HepG2 (cell line): ENCODE measurements around the gene FOSB. TPM values are rescaled to one million over a fixed set of nuclear protein-coding genes. Genes with fewer than 3 reads are reported as not detected.

Source experiments
- ATAC-seq: fragments of 200-7000 bp; cut with Tn5 transposase; 3 replicates; pipeline ENCODE4 v1.9.1; 2020; ENCODE audit warnings: mild to moderate bottlenecking, moderate library complexity
- BruUV-seq: library from RNA; stranded (reverse); fragments of 400-500 nt; replicated peaks from 2 replicates; lab custom pipeline; 2021; lab: Mats Ljungman, UMichigan
- CTCF ChIA-PET: fragments of 300-600 bp; formaldehyde crosslinking; extraction: SDS; loops from one replicate; lab custom pipeline; 2021; ENCODE audit warnings: low total read pairs, inconsistent platforms, low intra/inter-chr PET ratio; lab: Yijun Ruan, JAX
- POLR2A ChIA-PET: fragments of 350-600 bp; sonication (Branson Sonifier 250); formaldehyde crosslinking; loops from one replicate; lab custom pipeline; 2020; ENCODE audit warnings: antibody characterized with exemption, inconsistent platforms; lab: Yijun Ruan, JAX
- DNase-seq: peaks from one replicate; pipeline ENCODE4 v3.0.0-alpha.2; 2015; ENCODE audit warnings: low spot score
- FAIRE-seq: peaks from 3 replicates; lab custom pipeline; 2011; peaks lifted over from hg19 to GRCh38; lab: Jason Lieb, UNC
- H2AFZ ChIP-seq: one replicate; pipeline ENCODE4 v1.6.1; 2011; ENCODE audit warnings: low read length, inconsistent platforms
- H3K27ac ChIP-seq: fragments of 300-600 bp; 3 replicates; pipeline ENCODE4 v1.8.0; 2011; ENCODE audit warnings: mixed run types, mild to moderate bottlenecking, mixed read lengths, low read length, inconsistent platforms; ENCODE audit not compliant: insufficient read depth; ENCODE audit errors: extremely low read length
- H3K27me3 ChIP-seq, 2 experiments: fragments of 200-600 bp in 1 of 2; 2 replicates in 1 of 2; 3 replicates in 1 of 2; pipeline versions ENCODE4 v1.6.0 to v1.8.0; 2011; ENCODE audit warnings: low read length in 2 of 2, mild to moderate bottlenecking in 2 of 2, moderate library complexity in 2 of 2, inconsistent platforms in 1 of 2; ENCODE audit not compliant: insufficient read depth in 2 of 2, control insufficient read depth in 1 of 2
- H3K36me3 ChIP-seq, 2 experiments: fragments of 200-600 bp in 1 of 2; replicated peaks in 1 of 2; 2 replicates in 1 of 2; 3 replicates in 1 of 2; pipeline versions ENCODE4 v1.5.1 to v1.8.0; 2011; ENCODE audit warnings: low read length in 2 of 2, inconsistent platforms in 1 of 2; ENCODE audit not compliant: insufficient read depth in 2 of 2, control insufficient read depth in 1 of 2
- H3K4me1 ChIP-seq: 2 replicates; pipeline ENCODE4 v1.5.1; 2012; ENCODE audit warnings: low read length, inconsistent platforms; ENCODE audit not compliant: insufficient read depth
- H3K4me2 ChIP-seq: 2 replicates; pipeline ENCODE4 v1.6.0; 2011; ENCODE audit warnings: low read depth, low read length, inconsistent platforms
- H3K4me3 ChIP-seq, 3 experiments: fragments of 200-600 bp in 1 of 3; sonication (generic), shearing (Covaris generic) in 1 of 3; replicated peaks in 1 of 3; 2 replicates each; pipeline ENCODE4 v1.5.1; 2011 to 2016; ENCODE audit warnings: low read length in 3 of 3, inconsistent platforms in 2 of 3, low read depth in 2 of 3, mild to moderate bottlenecking in 2 of 3, control low read depth in 1 of 3, mixed read lengths in 1 of 3; ENCODE audit not compliant: insufficient read depth in 1 of 3
- H3K79me2 ChIP-seq: one replicate; pipeline ENCODE4 v1.6.1; 2011; ENCODE audit warnings: low read length, inconsistent platforms; ENCODE audit not compliant: insufficient read depth
- H3K9ac ChIP-seq: 2 replicates; pipeline ENCODE4 v1.6.0; 2011; ENCODE audit warnings: mild to moderate bottlenecking, low read depth, low read length, inconsistent platforms; ENCODE audit not compliant: insufficient read depth
- H3K9me3 ChIP-seq: 2 replicates; pipeline ENCODE4 v1.5.1; 2012; ENCODE audit warnings: mild to moderate bottlenecking, low read length
- H4K20me1 ChIP-seq: 2 replicates; pipeline ENCODE4 v1.6.0; 2011; ENCODE audit warnings: inconsistent platforms, mild to moderate bottlenecking, low read length, moderate library complexity; ENCODE audit not compliant: insufficient read depth
- ARID3A ChIP-seq: IDR thresholded peaks from 2 replicates; pipeline ENCODE4 v1.6.1; 2012; ENCODE audit warnings: low read depth, low read length, improper control_type of control experiment
- GPBP1L1 ChIP-seq: sonication (generic); formaldehyde crosslinking; IDR thresholded peaks from 2 replicates; pipeline ENCODE4 v1.5.0; 2020; ENCODE audit warnings: mild to moderate bottlenecking, missing genetic modification reagents
- PRDM10 ChIP-seq: sonication (generic); formaldehyde crosslinking; IDR thresholded peaks from 2 replicates; pipeline ENCODE4 v1.4.0; 2020; ENCODE audit warnings: low read depth, missing genetic modification reagents
- PREB ChIP-seq: sonication (generic); formaldehyde crosslinking; IDR thresholded peaks from 2 replicates; pipeline ENCODE4 v1.4.0; 2020; ENCODE audit warnings: missing genetic modification reagents
- TGIF2 ChIP-seq: IDR thresholded peaks from 2 replicates; pipeline ENCODE4 v1.6.1; 2016; ENCODE audit warnings: control low read depth, missing compliant biosample characterization
- ZNF20 ChIP-seq: sonication (generic); formaldehyde crosslinking; IDR thresholded peaks from 2 replicates; pipeline ENCODE4 v1.4.0; 2020; ENCODE audit warnings: mild to moderate bottlenecking, moderate library complexity, missing genetic modification reagents
- ZNF275 ChIP-seq: sonication (generic); formaldehyde crosslinking; IDR thresholded peaks from 2 replicates; pipeline ENCODE4 v1.8.0; 2022; ENCODE audit warnings: missing genetic modification reagents, mild to moderate bottlenecking, inconsistent platforms, borderline replicate concordance
- ZNF276 ChIP-seq: sonication (generic); formaldehyde crosslinking; IDR thresholded peaks from 2 replicates; pipeline ENCODE4 v1.4.0; 2020; ENCODE audit warnings: mild to moderate bottlenecking, low read depth, missing genetic modification reagents
- ZNF468 ChIP-seq: sonication (generic); formaldehyde crosslinking; IDR thresholded peaks from 2 replicates; pipeline ENCODE4 v1.8.0; 2022; ENCODE audit warnings: mild to moderate bottlenecking, moderate library complexity, missing genetic modification reagents
- ZNF629 ChIP-seq: sonication (generic); formaldehyde crosslinking; conservative IDR thresholded peaks from 2 replicates; pipeline ENCODE4 v1.5.0; 2020; ENCODE audit warnings: missing genetic modification reagents
- ZNF773 ChIP-seq: sonication (generic); formaldehyde crosslinking; IDR thresholded peaks from 2 replicates; pipeline ENCODE4 v1.4.0; 2020; ENCODE audit warnings: missing genetic modification reagents, borderline replicate concordance
- whole genome bisulfite sequencing: methylation state at CpG from one replicate; pipeline ENCODE4 v1.1.6; 2017; ENCODE audit warnings: low lambda C conversion rate; 5-methylcytosine and 5-hydroxymethylcytosine counted together
- in situ Hi-C: cut with HindIII; loops from 2 replicates; pipeline ENCODE4 v1.10.0; 2017; ENCODE audit warnings: low pct_unique_long_range_greater_than_20kb; ENCODE audit not compliant: extremely low pct_ligation_motif_present
- intact Hi-C: fragments of 100-400 bp; cut with micrococcal nuclease; formaldehyde crosslinking; loops from one replicate; pipeline ENCODE4 v1.10.0; 2022; ENCODE audit not compliant: unreplicated experiment
- polyA plus RNA-seq, 8 experiments: library from polyadenylated mRNA; depleted of rRNA in 3 of 8; stranded (reverse) in 7 of 8; unstranded in 1 of 8; fragments of >200 nt; fragmentation: Illumina TruSeq in 4 of 8; extraction: Trizol in 4 of 8; gene quantifications; 2 replicates each; pipeline versions ENCODE4 v1.2.1 to v1.2.3, GENCODE V29; 2011 to 2016; ENCODE audit warnings: low read depth in 4 of 8, missing spikeins in 1 of 8, mixed read lengths in 1 of 8; ENCODE audit not compliant: insufficient read depth in 1 of 8
- total RNA-seq, 5 experiments: library from RNA; depleted of rRNA; stranded (reverse); fragments of >200 nt; fragmentation: Illumina TruSeq; extraction: Trizol; gene quantifications; 2 replicates each; pipeline ENCODE4 v1.2.3, GENCODE V29; 2016; ENCODE audit warnings: low read depth in 1 of 5

The FOSB gene
- total and polyA plus RNA-seq, 2 of the 13 experiments (the other 11 are each of a cell fraction or from before 2014, with no cell fraction given), result 2.8 to 6.0 TPM

- TF ChIP-seq PREB (no peak), TGIF2 (CRISPR knock-in tag) (no peak), ZNF773 (no peak), ZNF468 (CRISPR knock-in tag) (no peak)
These were observed 30.5 kb upstream of the FOSB start (continued) for GRCh38 chr19:45437328-45437727.

GRCh38 chr19:45439190-45439568, 28.6 kb upstream of the FOSB start:
- Histone ChIP-seq H3K4me3 (peak overlapping the region; percentile 68 to 84 (median 77); a peak in 4 of 6 replicates), H4K20me1 (no peaks in the 10 kb centered on the region), H3K27me3 (no peaks in the 10 kb centered on the region), H3K4me1 (peaks cover 49% of the 10 kb centered on the region), H3K27ac (no peak overlapping the region), H3K4me2 (peak overlapping the region; percentile 96), H3K9me3 (no peaks in the 10 kb centered on the region), H2AFZ (no peak overlapping the region), H3K9ac (peak overlapping the region; percentile 77), H3K79me2 (no peaks in the 10 kb centered on the region), H3K36me3 (no peaks in the 10 kb centered on the region)
- ChIA-PET CTCF (interaction anchor here (1.0 to 4.4 kb wide), 7 partner anchors 11 to 204 kb away, joined by 3 to 117 read pairs (median 5); no protein-coding TSS in a partner anchor), POLR2A (interaction anchor here (0.6 to 2.9 kb wide), 9 partner anchors 8 to 236 kb away, joined by 3 to 40 read pairs (median 5); partner anchors contain the start of gene FOSB)
- FAIRE-seq (no peak), ATAC-seq (no peak), DNase-seq (no peak)
- 16% methylated on average over 10 of the region's 10 CpGs for WGBS
- no TSS peak for BruUV-seq
- intact Hi-C loops, result loop anchor here (1.0 kb wide), 1 partner anchor 39 kb away; no protein-coding TSS in a partner anchor
- in situ Hi-C loops, result no loop called here
- 0 out of 2 replicates have a peak, but pooled peaks have one; percentile 29 for TF ChIP-seq ZNF629 (CRISPR knock-in tag)
- TF ChIP-seq ZNF275, result no peak
- TF ChIP-seq ZNF20 (CRISPR knock-in tag), result no peak
- TF ChIP-seq GPBP1L1 (CRISPR knock-in tag), result no peak
- TF ChIP-seq ZNF276, result no peak
- 0 out of 2 replicates have a peak, but pooled peaks have one; percentile 7 for TF ChIP-seq ARID3A
- TF ChIP-seq PRDM10 (CRISPR knock-in tag), result no peak
